Natural killer cell (primary cell): Measurements from ENCODE around the gene KRTAP10-8. TPM values are rescaled to one million over a fixed set of nuclear protein-coding genes. Genes with fewer than 3 reads are reported as not detected.
"Not testable (repeated sequence)": the region's sequence is repeated elsewhere in the genome, so short reads cannot be mapped to it uniquely, and the experiment has no call there.

ENCODE experiments used
- ATAC-seq, 3 donors: fragments of 150-1000 bp in 2 of 3; fragments of 200-7000 bp in 1 of 3; cut with Tn5 transposase; 1 replicate in 1 of 3; 2 replicates in 2 of 3; pipeline ENCODE4 v1.10.0; 2021; ENCODE audit warnings: mild to moderate bottlenecking in 2 of 3, moderate library complexity in 2 of 3
- DNase-seq, 2 donors: peaks; one replicate each; pipeline versions ENCODE4 v3.0.0 to v3.0.0-alpha.2; 2013 to 2021; ENCODE audit warnings: mixed read lengths in 1 of 2
- H3K27ac ChIP-seq: one replicate; pipeline ENCODE4 v1.5.1; 2013; ENCODE audit warnings: mild to moderate bottlenecking, low read length
- H3K27me3 ChIP-seq: one replicate; pipeline ENCODE4 v1.6.1; 2013; ENCODE audit warnings: low read length; ENCODE audit not compliant: control insufficient read depth, insufficient read depth
- H3K36me3 ChIP-seq: one replicate; pipeline ENCODE4 v1.6.1; 2013; ENCODE audit warnings: low read length; ENCODE audit not compliant: control insufficient read depth, insufficient read depth
- H3K4me1 ChIP-seq: one replicate; pipeline ENCODE4 v1.6.1; 2013; ENCODE audit warnings: low read length; ENCODE audit not compliant: control insufficient read depth, insufficient read depth
- H3K4me3 ChIP-seq: one replicate; pipeline ENCODE4 v1.5.1; 2013; ENCODE audit warnings: low read length
- H3K9me3 ChIP-seq: one replicate; pipeline ENCODE4 v1.6.1; 2013; ENCODE audit warnings: low read length; ENCODE audit not compliant: control insufficient read depth, insufficient read depth
- H3K27ac Mint-ChIP-seq, 2 donors: one replicate each; pipeline ENCODE4 v1.8.0; 2022; ENCODE audit warnings: mild to moderate bottlenecking in 2 of 2, mixed read lengths in 2 of 2, moderate library complexity in 1 of 2
- H3K27me3 Mint-ChIP-seq, 2 donors: one replicate each; pipeline ENCODE4 v1.8.0; 2022; ENCODE audit warnings: low read depth in 2 of 2, mixed read lengths in 2 of 2
- H3K36me3 Mint-ChIP-seq: one replicate; pipeline ENCODE4 v1.8.0; 2022; ENCODE audit warnings: mixed read lengths
- H3K4me1 Mint-ChIP-seq, 2 donors: one replicate each; pipeline ENCODE4 v1.8.0; 2022; ENCODE audit warnings: mixed read lengths in 2 of 2
- H3K4me3 Mint-ChIP-seq: one replicate; pipeline ENCODE4 v1.8.0; 2022; ENCODE audit warnings: mild to moderate bottlenecking, moderate library complexity, mixed read lengths
- H3K9me3 Mint-ChIP-seq, 2 donors: one replicate each; pipeline ENCODE4 v1.8.0; 2022; ENCODE audit warnings: mixed read lengths in 2 of 2
- CTCF ChIP-seq: fragments of 200-600 bp; IDR thresholded peaks from one replicate; pipeline ENCODE4 v1.8.0; 2022; ENCODE audit warnings: antibody characterized with exemption
- WGBS: methylation state at CpG from one replicate; pipeline ENCODE4 v1.1.7; 2013; ENCODE audit warnings: missing lambda C conversion rate; ENCODE audit not compliant: insufficient coverage; 5-methylcytosine and 5-hydroxymethylcytosine counted together
- intact Hi-C: fragments of 100-400 bp; cut with micrococcal nuclease; formaldehyde crosslinking; loops from one replicate; pipeline ENCODE4 v1.14.2; 2022
- total RNA-seq, 4 donors: library from RNA; stranded (reverse); fragments of 120-200 nt in 1 of 4; gene quantifications; one replicate each; pipeline versions ENCODE4 v1.2.3 to v1.2.4, GENCODE V29; 2013 to 2022

KRTAP10-8 gene
- total RNA-seq, 3 donors from 2014 or later (not counting 1 experiment from before 2014, with no cell fraction given), result not detected

GRCh38 chr21:44571844-44572782, 39.8 kb upstream of the KRTAP10-8 start:
- Mint-ChIP-seq H3K27me3 (peaks cover 32 to 33% of the 10 kb centered on the region in 2 donors), H3K27ac (no peak overlapping the region)
- no peak for ATAC-seq

GRCh38 chr21:44572959-44573583, 38.8 kb upstream of the KRTAP10-8 start:
- no peak for TF ChIP-seq CTCF
- WGBS, result 85% methylated on average over 15 of the region's 15 CpGs
- Histone ChIP-seq H3K36me3 (no peaks in the 10 kb centered on the region), H3K27ac (no peak overlapping the region), H3K4me3 (no peak overlapping the region), H3K27me3 (no peaks in the 10 kb centered on the region), H3K9me3 (peaks cover 2% of the 10 kb centered on the region), H3K4me1 (no peaks in the 10 kb centered on the region)
- Mint-ChIP-seq H3K9me3 (peaks cover 0 to 2% of the 10 kb centered on the region in 2 donors), H3K27ac (no peak overlapping the region), H3K4me3 (no peak overlapping the region), H3K36me3 (peaks cover 5% of the 10 kb centered on the region), H3K4me1 (peaks cover 0 to 11% of the 10 kb centered on the region in 2 donors), H3K27me3 (peaks cover 32 to 36% of the 10 kb centered on the region in 2 donors)
- intact Hi-C loops, result no loop called here
- ATAC-seq, result no peak
- no peak for DNase-seq

More at GRCh38 chr21:44571844-44572782, 39.8 kb upstream of the KRTAP10-8 start:
- 88% methylated on average over 40 of the region's 40 CpGs for WGBS
- Histone ChIP-seq H3K36me3 (no peaks in the 10 kb centered on the region), H3K27me3 (no peaks in the 10 kb centered on the region), H3K27ac (no peak overlapping the region), H3K4me1 (no peaks in the 10 kb centered on the region), H3K4me3 (no peak overlapping the region), H3K9me3 (peaks cover under 1% of the 10 kb centered on the region)
- no peaks in the 10 kb centered on the region for H3K9me3 Mint-ChIP-seq
- H3K36me3 Mint-ChIP-seq, result peaks cover 5% of the 10 kb centered on the region
- peaks cover 0 to 11% of the 10 kb centered on the region in 2 donors for H3K4me1 Mint-ChIP-seq
- no peak for TF ChIP-seq CTCF
- no peak for DNase-seq
- intact Hi-C loops, result no loop called here
- no peak overlapping the region for H3K4me3 Mint-ChIP-seq

DNA sequence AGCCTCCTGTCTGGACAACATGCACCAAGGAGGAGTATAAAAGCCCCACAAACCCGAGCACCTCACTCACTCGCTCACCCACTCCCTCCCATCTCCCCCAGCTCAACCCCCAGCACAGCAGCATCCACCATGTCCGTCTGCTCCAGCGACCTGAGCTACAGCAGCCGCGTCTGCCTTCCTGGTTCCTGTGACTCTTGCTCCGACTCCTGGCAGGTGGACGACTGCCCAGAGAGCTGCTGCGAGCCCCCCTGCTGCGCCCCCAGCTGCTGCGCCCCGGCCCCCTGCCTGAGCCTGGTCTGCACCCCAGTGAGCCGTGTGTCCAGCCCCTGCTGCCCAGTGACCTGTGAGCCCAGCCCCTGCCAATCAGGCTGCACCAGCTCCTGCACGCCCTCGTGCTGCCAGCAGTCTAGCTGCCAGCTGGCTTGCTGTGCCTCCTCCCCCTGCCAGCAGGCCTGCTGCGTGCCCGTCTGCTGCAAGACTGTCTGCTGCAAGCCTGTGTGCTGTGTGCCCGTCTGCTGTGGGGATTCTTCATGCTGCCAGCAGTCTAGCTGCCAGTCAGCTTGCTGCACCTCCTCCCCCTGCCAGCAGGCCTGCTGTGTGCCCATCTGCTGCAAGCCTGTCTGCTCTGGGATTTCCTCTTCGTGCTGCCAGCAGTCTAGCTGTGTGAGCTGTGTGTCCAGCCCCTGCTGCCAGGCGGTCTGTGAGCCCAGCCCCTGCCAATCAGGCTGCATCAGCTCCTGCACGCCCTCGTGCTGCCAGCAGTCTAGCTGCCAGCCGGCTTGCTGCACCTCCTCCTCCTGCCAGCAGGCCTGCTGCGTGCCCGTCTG, 38.0 kb upstream of the KRTAP10-8 start, which contains the start of gene KRTAP10-4:
TSS of gene KRTAP10-4 (plus strand) at position 100 of the 827 bp plus-strand sequence. CDS start at position 130, 30 bp downstream.
- Mint-ChIP-seq H3K27me3 (peaks cover 32 to 39% of the 10 kb centered on the region in 2 donors), H3K4me1 (peaks cover 0 to 11% of the 10 kb centered on the region in 2 donors)
- H3K36me3 Mint-ChIP-seq, H3K27me3 ChIP-seq, ATAC-seq, H3K9me3 ChIP-seq, H3K4me3 Mint-ChIP-seq, H3K36me3 ChIP-seq, H3K27ac ChIP-seq, H3K4me1 ChIP-seq, H3K9me3 Mint-ChIP-seq, DNase-seq, H3K4me3 ChIP-seq, H3K27ac Mint-ChIP-seq, intact Hi-C loops: not testable (repeated sequence)
- WGBS, result 81% methylated on average over 21 of the region's 25 CpGs
